Mucosa of descending colon (tissue), 3 donors: Measurements from ENCODE around the gene ZNF584. TPM values are rescaled to one million over a fixed set of nuclear protein-coding genes. Genes with fewer than 3 reads are reported as not detected.

Source experiments
- ATAC-seq: fragments of 200-7000 bp; cut with Tn5 transposase; one replicate; pipeline ENCODE4 v1.9.1; 2020; ENCODE audit warnings: mild to moderate bottlenecking, moderate library complexity
- DNase-seq, 3 donors: peaks; one replicate each; pipeline ENCODE4 v3.0.0-alpha.2; 2020
- H3K36me3 ChIP-seq: fragments of 200-600 bp; one replicate; pipeline ENCODE4 v1.8.0; 2021; ENCODE audit warnings: low read depth, mild to moderate bottlenecking
- H3K4me1 ChIP-seq: fragments of 200-600 bp; one replicate; pipeline ENCODE4 v1.8.0; 2021; ENCODE audit warnings: low read depth, mild to moderate bottlenecking
- H3K4me3 ChIP-seq: fragments of 200-600 bp; one replicate; pipeline ENCODE4 v1.8.0; 2021; ENCODE audit warnings: mild to moderate bottlenecking
- H3K9me3 ChIP-seq: fragments of 200-600 bp; one replicate; pipeline ENCODE4 v1.8.0; 2021; ENCODE audit warnings: mild to moderate bottlenecking
- CTCF ChIP-seq: fragments of 200-600 bp; IDR thresholded peaks from one replicate; pipeline ENCODE4 v1.8.0; 2022; ENCODE audit warnings: antibody characterized with exemption, mild to moderate bottlenecking
- intact Hi-C, 2 donors: fragments of 100-400 bp; cut with DNase I in 1 of 2; cut with micrococcal nuclease in 1 of 2; formaldehyde crosslinking; loops; one replicate each; pipeline versions ENCODE4 v1.11.0 to v1.11.1; 2022; cut with DNase I, micrococcal nuclease
- total RNA-seq, 3 donors: library from RNA; stranded (reverse); fragmentation: NEBNext Ultra II Directional in 2 of 3; extraction: Animal tissue kit (Norgen Biotek cat#: 25700) in 2 of 3; gene quantifications; one replicate each; pipeline versions ENCODE4 v1.2.1 to v1.2.4, GENCODE V29; 2021 to 2023
- donor health status: DM: no; HTN: no; CAD: no; lungs with moderate emphysema.
- donor health status: DM: no; HTN: no; CAD: no.
- donor health status: DM: no; HTN: yes; CAD: no.

The ZNF584 gene
- total RNA-seq, 3 donors from 2014 or later: 5.4 to 15.0 (median 6.9) TPM

GRCh38 chr19:58396691-58397532 lies 11.5 kb upstream of the ZNF584 start:
- no peak for TF ChIP-seq CTCF
- H3K4me1 ChIP-seq: peaks cover 14% of the 10 kb centered on the region
- intact Hi-C loops: no loop called here

GRCh38 chr19:58397533-58398037 lies 10.9 kb upstream of the ZNF584 start:
- peaks cover 12% of the 10 kb centered on the region for H3K36me3 ChIP-seq
- no peak for ATAC-seq
- H3K4me1 ChIP-seq: peaks cover 18% of the 10 kb centered on the region
- H3K9me3 ChIP-seq: no peaks in the 10 kb centered on the region
- intact Hi-C loops: no loop called here
- no peak overlapping the region for H3K4me3 ChIP-seq
- TF ChIP-seq CTCF: no peak
- DNase-seq: no peak

More at GRCh38 chr19:58396691-58397532, 11.5 kb upstream of the ZNF584 start:
- Histone ChIP-seq H3K9me3 (no peaks in the 10 kb centered on the region), H3K36me3 (peaks cover 13% of the 10 kb centered on the region), H3K4me3 (no peak overlapping the region)
- ATAC-seq (no peak), DNase-seq (no peak)

GRCh38 chr19:58398087-58398486 lies 10.4 kb upstream of the ZNF584 start:
- Histone ChIP-seq H3K4me1 (peaks cover 18% of the 10 kb centered on the region), H3K36me3 (peaks cover 7% of the 10 kb centered on the region), H3K9me3 (no peaks in the 10 kb centered on the region), H3K4me3 (no peak overlapping the region)
- no peak for ATAC-seq
- intact Hi-C loops: no loop called here
- no peak for TF ChIP-seq CTCF
- no peak for DNase-seq

GRCh38 chr19:58398545-58398944 lies 9.9 kb upstream of the ZNF584 start:
- intact Hi-C loops: no loop called here
- peaks cover 18% of the 10 kb centered on the region for H3K4me1 ChIP-seq
- no peak for ATAC-seq

GRCh38 chr19:58399903-58400302 lies 8.5 kb upstream of the ZNF584 start:
- H3K9me3 ChIP-seq: no peaks in the 10 kb centered on the region
- peaks cover 4% of the 10 kb centered on the region for H3K36me3 ChIP-seq
- DNase-seq (no peak), ATAC-seq (no peak)
- intact Hi-C loops: no loop called here
- no peak for TF ChIP-seq CTCF
- no peak overlapping the region for H3K4me3 ChIP-seq
- peaks cover 18% of the 10 kb centered on the region for H3K4me1 ChIP-seq

More at GRCh38 chr19:58398545-58398944, 9.9 kb upstream of the ZNF584 start:
- Histone ChIP-seq H3K9me3 (no peaks in the 10 kb centered on the region), H3K4me3 (no peak overlapping the region), H3K36me3 (peaks cover 4% of the 10 kb centered on the region)
- no peak for DNase-seq
- TF ChIP-seq CTCF: no peak
